Endothelial cell of umbilical vein (primary cell): ENCODE measurements around the gene UBE2Q1. TPM values are rescaled to one million over a fixed set of nuclear protein-coding genes. Genes with fewer than 3 reads are reported as not detected.
A peak's percentile ranks its signal among the peaks of the same experiment; 100 is the strongest.

ENCODE experiments used
- BruUV-seq: library from RNA; stranded (reverse); fragments of 400-500 nt; replicated peaks from 2 replicates; lab custom pipeline; 2021; lab: Mats Ljungman, UMichigan
- CTCF ChIA-PET: fragments of 300-600, 350-600 bp; sonication (Branson Sonifier 250); formaldehyde crosslinking; loops from one replicate; lab custom pipeline; 2021; ENCODE audit warnings: antibody characterized with exemption, inconsistent platforms; lab: Charles Lee
- POLR2A ChIA-PET: fragments of 300-600, 350-600 bp; sonication (Branson Sonifier 250); formaldehyde crosslinking; loops from one replicate; lab custom pipeline; 2021; ENCODE audit warnings: antibody characterized with exemption, inconsistent platforms; lab: Charles Lee
- DNase-seq: peaks from one replicate; pipeline ENCODE4 v3.0.0-alpha.2; 2011; ENCODE audit warnings: low read depth, low spot score
- FAIRE-seq: peaks from 2 replicates; lab custom pipeline; 2011; peaks lifted over from hg19 to GRCh38; lab: Jason Lieb, UNC
- H2AFZ ChIP-seq: 2 replicates; pipeline ENCODE4 v1.6.0; 2012; ENCODE audit warnings: low read depth, low read length, control low read depth, inconsistent platforms
- H3K27ac ChIP-seq: 2 replicates; pipeline ENCODE4 v1.5.1; 2011; ENCODE audit warnings: low read depth, mild to moderate bottlenecking, control low read depth, low read length, moderate library complexity; ENCODE audit not compliant: insufficient read depth
- H3K27me3 ChIP-seq, 2 experiments: 2 replicates each; pipeline versions ENCODE4 v1.6.0 to v1.6.1; 2011; ENCODE audit warnings: low read length in 2 of 2, mixed read lengths in 1 of 2; ENCODE audit not compliant: control insufficient read depth in 2 of 2, insufficient read depth in 2 of 2
- H3K36me3 ChIP-seq, 2 experiments: 2 replicates in 1 of 2; 3 replicates in 1 of 2; pipeline ENCODE4 v1.5.1; 2011; ENCODE audit warnings: low read length in 2 of 2, mild to moderate bottlenecking in 1 of 2, moderate library complexity in 1 of 2; ENCODE audit not compliant: control insufficient read depth in 2 of 2, insufficient read depth in 2 of 2; ENCODE audit errors: extremely low read depth in 1 of 2
- H3K4me1 ChIP-seq: 3 replicates; pipeline ENCODE4 v1.5.1; 2011; ENCODE audit warnings: mild to moderate bottlenecking, low read length; ENCODE audit not compliant: control insufficient read depth, insufficient read depth; ENCODE audit errors: extremely low read depth
- H3K4me2 ChIP-seq: 2 replicates; pipeline ENCODE4 v1.6.1; 2011; ENCODE audit warnings: low read length, control low read depth, mixed read lengths; ENCODE audit not compliant: insufficient read depth
- H3K4me3 ChIP-seq, 3 experiments: fragments of 200-600 bp in 1 of 3; sonication (generic), shearing (Covaris generic) in 1 of 3; replicated peaks in 1 of 3; 2 replicates each; pipeline ENCODE4 v1.5.1; 2011 to 2016; ENCODE audit warnings: control low read depth in 3 of 3, low read length in 3 of 3, mild to moderate bottlenecking in 2 of 3, inconsistent platforms in 1 of 3, low read depth in 1 of 3, moderate library complexity in 1 of 3; ENCODE audit not compliant: insufficient read depth in 1 of 3
- H3K79me2 ChIP-seq: 2 replicates; pipeline ENCODE4 v1.6.0; 2012; ENCODE audit warnings: low read length, inconsistent platforms; ENCODE audit not compliant: control insufficient read depth, insufficient read depth
- H3K9ac ChIP-seq: replicated peaks from 2 replicates; pipeline ENCODE3; 2011; ENCODE audit warnings: low read length, control low read depth; ENCODE audit not compliant: insufficient read depth; ENCODE audit errors: extremely low read depth
- H3K9me1 ChIP-seq: replicated peaks from 3 replicates; pipeline ENCODE4 v1.6.0; 2011; ENCODE audit warnings: mild to moderate bottlenecking, low read length; ENCODE audit not compliant: control insufficient read depth, insufficient read depth; ENCODE audit errors: extremely low read depth
- H3K9me3 ChIP-seq: replicated peaks from 2 replicates; pipeline ENCODE4 v1.5.1; 2012; ENCODE audit warnings: low read length, inconsistent platforms; ENCODE audit not compliant: control insufficient read depth, insufficient read depth
- H4K20me1 ChIP-seq: replicated peaks from 2 replicates; pipeline ENCODE3; 2011; ENCODE audit warnings: mild to moderate bottlenecking, low read length; ENCODE audit not compliant: control insufficient read depth, insufficient read depth; ENCODE audit errors: extremely low read depth
- EZH2 ChIP-seq: IDR thresholded peaks from 2 replicates; pipeline ENCODE4 v1.6.1; 2012; ENCODE audit warnings: borderline replicate concordance, low read depth, mild to moderate bottlenecking, moderate library complexity, low read length, inconsistent platforms; ENCODE audit not compliant: severe bottlenecking
- FOS ChIP-seq: IDR thresholded peaks from 2 replicates; pipeline ENCODE4 v1.6.1; 2011; ENCODE audit warnings: mild to moderate bottlenecking, low read length, moderate library complexity, borderline replicate concordance; ENCODE audit not compliant: insufficient read depth
- GATA2 ChIP-seq: IDR thresholded peaks from 2 replicates; pipeline ENCODE4 v1.7.0; 2011; ENCODE audit warnings: low read depth, mild to moderate bottlenecking, moderate library complexity, mixed read lengths, low read length; ENCODE audit not compliant: insufficient read length, insufficient read depth
- JUN ChIP-seq: IDR thresholded peaks from 2 replicates; pipeline ENCODE4 v1.6.1; 2011; ENCODE audit warnings: borderline replicate concordance, low read depth; ENCODE audit not compliant: insufficient read length, insufficient read depth
- MAX ChIP-seq: IDR thresholded peaks from 2 replicates; pipeline ENCODE4 v1.6.1; 2011; ENCODE audit not compliant: insufficient read depth, insufficient read length
- MYC ChIP-seq: IDR thresholded peaks from one replicate; pipeline ENCODE4 v1.6.1; 2011; ENCODE audit warnings: mild to moderate bottlenecking, low read depth, low read length
- POLR2A ChIP-seq: IDR thresholded peaks from 2 replicates; pipeline ENCODE4 v1.6.1; 2012; ENCODE audit warnings: low read depth, mild to moderate bottlenecking, control low read depth, low read length
- POLR2AphosphoS5 ChIP-seq: IDR thresholded peaks from 2 replicates; pipeline ENCODE4 v1.6.1; 2012; ENCODE audit warnings: low read depth, mild to moderate bottlenecking, control low read depth, low read length, moderate library complexity; ENCODE audit not compliant: insufficient read depth
- dilution Hi-C: fragments of 300-500 bp; cut with MboI; formaldehyde crosslinking; loops from one replicate; pipeline ENCODE4 v1.15.0; 2019; ENCODE audit warnings: low sequenced_read_pairs; ENCODE audit not compliant: extremely low pct_ligation_motif_present
- intact Hi-C: fragments of 100-400 bp; cut with micrococcal nuclease; formaldehyde crosslinking; loops from one replicate; pipeline ENCODE4 v1.10.0; 2022
- polyA plus RNA-seq, 4 experiments: library from polyadenylated mRNA; depleted of rRNA in 3 of 4; stranded (reverse) in 3 of 4; unstranded in 1 of 4; fragments of >200 nt; gene quantifications; 2 replicates each; pipeline versions ENCODE4 v1.2.1 to v1.2.3, GENCODE V29; 2011 to 2012; ENCODE audit warnings: missing spikeins in 1 of 4
- total RNA-seq: library from RNA; stranded (reverse); gene quantifications from 2 replicates; pipeline ENCODE4 v1.2.3, GENCODE V29; 2021
- TF ChIP-seq, protein P1 (sequence below), 2 donors: IDR thresholded peaks; 1 replicate in 1 of 2; 2 replicates in 1 of 2; pipeline ENCODE4 v1.5.1; 2011; ENCODE audit warnings: low read length in 2 of 2, mild to moderate bottlenecking in 2 of 2, moderate library complexity in 2 of 2, control low read depth in 1 of 2, inconsistent platforms in 1 of 2, low read depth in 1 of 2; ENCODE audit not compliant: insufficient read depth in 1 of 2; ENCODE audit errors: extremely low read depth in 1 of 2

The UBE2Q1 gene
- total and polyA plus RNA-seq, 2 donors (not counting 3 experiments of a cell fraction or from before 2014, with no cell fraction given), result 16.5 to 85.4 TPM

DNA sequence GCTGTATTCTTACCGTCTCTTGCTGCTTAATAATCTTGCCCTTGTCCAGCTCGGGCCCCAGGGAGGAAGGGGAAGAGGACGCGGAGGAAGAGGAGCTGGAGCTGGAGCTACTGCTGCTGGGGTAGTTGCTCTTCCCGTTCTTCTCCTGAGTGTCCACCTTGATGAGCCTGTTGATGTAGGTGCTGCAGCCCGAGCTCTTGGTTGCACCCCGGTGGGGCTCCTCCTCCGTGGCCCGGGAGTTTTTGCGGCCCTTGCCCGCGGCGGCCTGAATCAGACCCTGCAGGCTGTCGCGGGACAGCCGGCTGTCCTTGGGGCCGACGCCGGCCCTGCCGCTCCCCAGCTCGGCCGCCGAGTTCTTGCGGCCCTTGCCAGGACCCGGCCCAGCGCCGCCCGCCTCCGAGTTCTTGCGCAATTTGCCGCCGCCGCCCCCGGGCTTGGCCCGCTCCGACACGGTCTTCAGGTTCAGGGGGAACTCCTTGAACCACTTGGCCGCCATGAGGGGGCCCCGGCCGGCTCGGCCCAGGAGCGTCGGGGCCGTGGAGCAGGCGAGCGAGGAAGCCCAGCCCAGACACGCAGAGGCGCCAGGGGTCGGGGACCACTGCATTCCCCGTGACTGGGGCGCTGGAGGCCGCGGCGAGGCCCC lies 56.9 kb downstream of the UBE2Q1 start:
- ChIA-PET POLR2A (interaction anchor here (0.5 to 2.9 kb wide), 2 partner anchors 17 to 1438 kb away, joined by 4 to 12 read pairs; no protein-coding TSS in a partner anchor), CTCF (interaction anchor here (1.0 to 4.6 kb wide), 7 partner anchors 9 to 44 kb away, joined by 3 to 40 read pairs (median 4); no protein-coding TSS in a partner anchor)
- dilution Hi-C loops (no loop called here), intact Hi-C loops (no loop called here)
- FAIRE-seq (peak; percentile 60), DNase-seq (peak; percentile 43)
- BruUV-seq, result no TSS peak
- no peaks in the 10 kb centered on the region for H3K36me3 ChIP-seq
- H3K9me1 ChIP-seq, result no peaks in the 10 kb centered on the region
- peak overlapping the region; percentile 74 for H3K27ac ChIP-seq
- peaks cover 34% of the 10 kb centered on the region for H3K4me1 ChIP-seq
- H3K27me3 ChIP-seq, result no peaks in the 10 kb centered on the region
- peak overlapping the region; percentile 95 for H3K4me2 ChIP-seq
- H2AFZ ChIP-seq, result peak overlapping the region; percentile 20
- no peak for TF ChIP-seq MYC
- no peak for TF ChIP-seq JUN
- TF ChIP-seq, protein P1, sequence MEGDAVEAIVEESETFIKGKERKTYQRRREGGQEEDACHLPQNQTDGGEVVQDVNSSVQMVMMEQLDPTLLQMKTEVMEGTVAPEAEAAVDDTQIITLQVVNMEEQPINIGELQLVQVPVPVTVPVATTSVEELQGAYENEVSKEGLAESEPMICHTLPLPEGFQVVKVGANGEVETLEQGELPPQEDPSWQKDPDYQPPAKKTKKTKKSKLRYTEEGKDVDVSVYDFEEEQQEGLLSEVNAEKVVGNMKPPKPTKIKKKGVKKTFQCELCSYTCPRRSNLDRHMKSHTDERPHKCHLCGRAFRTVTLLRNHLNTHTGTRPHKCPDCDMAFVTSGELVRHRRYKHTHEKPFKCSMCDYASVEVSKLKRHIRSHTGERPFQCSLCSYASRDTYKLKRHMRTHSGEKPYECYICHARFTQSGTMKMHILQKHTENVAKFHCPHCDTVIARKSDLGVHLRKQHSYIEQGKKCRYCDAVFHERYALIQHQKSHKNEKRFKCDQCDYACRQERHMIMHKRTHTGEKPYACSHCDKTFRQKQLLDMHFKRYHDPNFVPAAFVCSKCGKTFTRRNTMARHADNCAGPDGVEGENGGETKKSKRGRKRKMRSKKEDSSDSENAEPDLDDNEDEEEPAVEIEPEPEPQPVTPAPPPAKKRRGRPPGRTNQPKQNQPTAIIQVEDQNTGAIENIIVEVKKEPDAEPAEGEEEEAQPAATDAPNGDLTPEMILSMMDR (IDR thresholded peaks at IDR 0.05; ENCODE audit: extremely low read depth in 1 of 2, insufficient read depth in 1 of 2, low read depth in 1 of 2, low read length in 2 of 2), result no peak
- TF ChIP-seq MAX, result no peak
- no peak for TF ChIP-seq EZH2
- TF ChIP-seq FOS, result no peak
- TF ChIP-seq GATA2, result no peak
- no peak for TF ChIP-seq POLR2AphosphoS5
- TF ChIP-seq POLR2A, result no peak
- H3K9ac ChIP-seq, result peak overlapping the region; percentile 89
- peaks cover 34% of the 10 kb centered on the region for H3K79me2 ChIP-seq
- no peaks in the 10 kb centered on the region for H4K20me1 ChIP-seq
- peak overlapping the region; percentile 73 to 99 (median 88) for H3K4me3 ChIP-seq
- H3K9me3 ChIP-seq, result no peaks in the 10 kb centered on the region
